Muscle of back (tissue), 11 donors: ENCODE results near the gene MICOS13. TPM values are rescaled to one million over a fixed set of nuclear protein-coding genes. Genes with fewer than 3 reads are reported as not detected.
A peak's percentile ranks its signal among the peaks of the same experiment; 100 is the strongest.
"Not testable (repeated sequence)": the region's sequence is repeated elsewhere in the genome, so short reads cannot be mapped to it uniquely, and the experiment has no call there.

Source experiments
- DNase-seq, 3 donors: peaks; one replicate each; pipeline versions ENCODE4 v3.0.0 to v3.0.0-alpha.2; 2013
- polyA plus RNA-seq, 10 donors: library from polyadenylated mRNA; unstranded; fragments of 120-200 nt; gene quantifications; one replicate each; pipeline ENCODE4 v1.2.1, GENCODE V29; 2013; ENCODE audit not compliant: insufficient read length in 10 of 10

The MICOS13 gene
- polyA plus RNA-seq, 10 donors, result 63.9 to 112 (median 74.4) TPM

- peak; percentile 97 to 99 (median 98) for DNase-seq
Measured at GRCh38 chr19:5690125-5690954, 10.0 kb upstream of the MICOS13 start, which contains the start of gene RPL36. Gene RPL36 (plus strand): TSS chr19:5690295. CDS start chr19:5690508, 213 bp downstream.

DNA sequence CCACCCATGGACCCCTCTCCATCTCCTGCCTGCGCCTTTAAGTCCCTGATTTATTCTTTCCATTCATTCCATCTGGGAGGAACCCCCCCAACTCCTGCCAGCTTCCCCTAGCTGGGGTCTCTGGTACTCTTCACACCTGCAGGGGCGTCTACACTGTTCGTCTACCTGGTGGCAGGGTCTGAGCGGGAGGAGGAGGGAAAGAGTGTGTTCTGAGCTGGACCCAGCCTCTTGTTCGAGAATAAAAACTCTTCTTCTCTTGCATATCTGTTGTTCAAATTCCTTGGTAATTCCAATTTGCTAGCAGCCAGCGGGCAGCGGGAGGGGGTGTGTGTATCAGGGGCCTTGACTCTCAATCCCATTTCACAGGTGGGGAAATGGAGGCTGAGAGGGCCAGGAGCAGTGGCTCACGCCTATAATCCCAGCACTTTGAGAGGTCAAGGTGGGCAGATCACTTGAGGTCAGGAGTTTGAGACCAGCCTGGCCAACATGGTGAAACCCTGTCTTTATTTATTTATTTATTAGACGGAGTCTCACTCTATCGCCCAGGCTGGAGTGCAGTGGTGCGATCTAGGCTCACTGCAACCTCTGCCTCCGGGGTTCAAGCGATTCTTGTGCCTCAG is 8.1 kb upstream of the MICOS13 start:
- not testable (repeated sequence) for DNase-seq

DNA sequence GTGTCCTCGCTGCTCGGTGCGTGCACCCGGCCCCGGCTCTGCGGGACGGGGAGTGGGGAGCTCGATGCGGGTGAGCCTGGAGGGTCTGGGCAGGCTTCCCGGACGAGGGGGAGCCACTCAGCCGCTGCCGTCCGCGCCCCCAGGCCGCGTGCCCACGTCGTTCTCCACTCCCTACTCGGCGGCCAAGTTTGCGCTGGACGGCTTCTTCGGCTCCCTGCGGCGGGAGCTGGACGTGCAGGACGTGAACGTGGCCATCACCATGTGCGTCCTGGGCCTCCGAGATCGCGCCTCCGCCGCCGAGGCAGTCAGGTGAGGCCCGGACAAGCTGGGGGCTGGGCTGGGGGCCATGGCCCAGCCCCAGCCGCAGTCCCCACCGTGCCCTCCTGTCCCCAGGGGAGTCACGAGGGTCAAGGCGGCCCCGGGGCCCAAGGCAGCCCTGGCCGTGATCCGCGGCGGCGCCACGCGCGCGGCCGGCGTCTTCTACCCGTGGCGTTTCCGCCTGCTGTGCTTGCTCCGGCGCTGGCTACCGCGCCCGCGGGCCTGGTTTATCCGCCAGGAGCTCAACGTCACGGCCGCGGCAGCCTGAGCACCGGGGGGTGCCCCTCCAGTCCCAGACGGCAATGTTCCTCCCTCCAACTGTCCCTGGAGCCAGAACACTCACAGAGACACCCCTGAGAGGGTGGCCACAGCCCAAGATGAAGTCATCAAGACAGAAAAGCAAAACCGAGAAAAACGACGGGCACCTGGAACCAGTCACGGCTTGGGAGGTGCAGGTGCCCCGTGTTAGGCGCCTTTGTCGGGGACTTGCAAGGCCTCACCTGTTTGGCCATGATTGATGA is 7.3 kb upstream of the MICOS13 start:
- DNase-seq, result no peak

- peak; percentile 91 to 96 (median 94) for DNase-seq
Measured at GRCh38 chr19:5686647-5687359, 6.5 kb upstream of the MICOS13 start.

- DNase-seq, result no peak
Measured at GRCh38 chr19:5686326-5686646, 6.0 kb upstream of the MICOS13 start.

- no peak for DNase-seq
Measured at GRCh38 chr19:5684694-5685430, 4.5 kb upstream of the MICOS13 start.

DNA sequence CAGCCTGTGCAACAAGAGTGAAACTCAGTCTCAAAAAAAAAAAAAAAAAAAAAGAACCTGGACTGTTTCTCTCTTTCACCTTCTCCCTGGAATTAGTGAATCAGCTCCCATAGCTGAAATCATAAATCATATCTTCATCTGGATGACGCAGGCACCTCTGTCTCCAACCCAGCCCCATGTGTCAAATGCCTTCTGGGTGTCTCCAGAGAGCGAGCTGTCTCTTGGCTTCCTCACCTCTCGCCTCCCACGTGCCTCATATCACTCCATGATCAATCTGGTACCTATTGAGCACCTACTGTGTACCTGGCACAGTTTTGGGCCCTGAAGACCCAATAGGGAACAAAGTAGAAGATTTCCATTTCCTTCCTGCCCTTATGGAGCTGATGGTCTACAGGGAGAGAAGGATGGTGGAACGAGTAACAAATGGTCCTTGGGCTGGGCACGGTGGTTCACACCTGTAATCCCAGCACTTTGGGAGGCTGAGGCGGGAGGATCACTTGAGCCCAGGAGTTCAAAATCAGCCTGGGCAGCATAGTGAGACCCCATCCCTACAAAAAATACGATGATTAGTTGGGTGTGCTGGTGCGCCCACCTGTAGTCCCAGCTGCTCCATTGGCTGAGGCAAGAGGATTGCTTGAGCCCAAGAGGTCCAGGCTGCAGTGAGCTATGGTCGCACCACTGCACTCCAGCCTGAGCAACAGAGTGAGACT is 3.0 kb upstream of the MICOS13 start:
- no peak for DNase-seq

- no peak for DNase-seq
Measured at GRCh38 chr19:5682107-5682482, 1.8 kb upstream of the MICOS13 start.

DNA sequence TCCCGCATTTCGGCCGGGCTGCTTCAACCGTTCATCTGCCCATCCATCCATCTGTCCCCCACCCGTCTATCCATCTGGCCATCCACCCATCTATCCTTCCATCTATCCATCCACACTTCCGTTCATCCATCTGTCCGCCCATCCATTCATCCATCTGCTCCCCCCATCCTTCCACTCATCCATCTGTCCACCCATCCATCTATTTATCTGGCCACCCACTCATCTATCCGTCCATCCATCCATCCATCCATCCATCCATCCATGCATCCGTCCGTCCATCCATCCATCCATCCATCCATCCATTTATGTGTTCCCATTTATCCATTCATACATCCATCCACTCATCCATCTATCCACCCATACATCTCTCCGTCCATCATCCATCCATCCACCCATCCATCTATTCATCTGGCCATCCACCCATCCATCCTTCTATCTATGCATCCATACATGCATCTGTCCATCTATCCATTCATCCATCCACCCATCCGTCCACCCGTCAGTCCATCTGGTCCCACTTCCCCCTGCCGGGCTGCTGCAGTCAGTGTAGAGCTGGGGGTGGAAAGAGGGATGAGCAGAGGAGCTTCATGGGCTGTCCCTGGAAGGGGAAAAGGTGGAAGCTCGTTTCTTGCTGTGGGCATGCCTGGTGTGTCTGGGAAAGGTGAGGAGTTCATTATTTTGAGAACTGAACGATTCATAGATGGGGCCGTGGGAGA is 1.2 kb upstream of the MICOS13 start:
- DNase-seq, result no peak

DNA sequence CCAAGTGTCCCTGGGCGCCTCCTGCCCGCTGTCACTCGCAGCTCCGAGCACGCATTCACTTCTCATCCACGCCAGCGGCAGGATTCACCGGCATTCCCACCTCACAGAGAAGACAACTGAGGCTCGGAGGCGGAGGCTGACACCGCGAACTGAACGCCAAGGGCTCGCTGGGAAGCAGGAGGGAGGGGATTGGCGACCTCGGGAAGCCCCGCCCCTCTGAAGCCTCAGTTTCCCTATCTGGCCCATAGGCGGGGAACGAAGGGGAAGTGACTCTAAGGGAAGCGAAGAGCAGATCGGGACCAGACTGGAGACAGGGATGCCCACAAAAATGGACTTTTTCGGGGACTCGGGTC is 256 bp downstream of the MICOS13 start:
- no peak for DNase-seq

- no peak for DNase-seq
Measured at GRCh38 chr19:5679289-5680083, 830 bp downstream of the MICOS13 start.

DNA sequence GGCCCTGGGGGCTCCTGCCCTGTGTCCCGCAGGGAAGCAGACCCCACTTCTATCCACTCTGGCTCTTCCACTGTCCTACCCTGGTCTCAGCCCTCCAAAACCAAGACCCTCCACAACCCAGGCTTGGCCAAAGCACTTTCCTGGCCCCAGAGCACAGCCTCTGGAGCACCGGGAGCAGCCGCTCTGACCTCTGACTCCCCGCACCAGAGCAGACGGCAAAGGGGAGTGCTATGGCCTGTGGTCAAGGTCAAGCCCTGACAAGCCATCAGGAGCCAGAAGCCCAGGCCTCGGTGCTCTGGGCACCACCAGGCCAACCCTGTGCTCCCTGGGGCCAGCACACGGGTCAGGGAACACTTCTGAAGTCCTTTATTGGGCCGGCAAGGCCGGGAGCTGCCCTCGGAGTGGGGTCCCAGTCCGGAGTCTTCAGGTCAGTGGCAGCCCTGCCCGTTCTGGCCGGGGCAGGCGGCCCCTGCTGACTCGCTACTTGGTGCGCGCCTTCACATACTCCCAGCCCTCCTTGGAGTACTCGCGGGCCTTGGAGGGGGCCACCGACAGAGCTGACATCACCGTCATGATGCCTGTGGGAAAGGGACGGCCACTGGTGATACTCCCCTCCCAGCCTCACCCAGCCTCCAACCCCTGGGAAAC is 2.1 kb downstream of the MICOS13 start:
- no peak for DNase-seq

DNA sequence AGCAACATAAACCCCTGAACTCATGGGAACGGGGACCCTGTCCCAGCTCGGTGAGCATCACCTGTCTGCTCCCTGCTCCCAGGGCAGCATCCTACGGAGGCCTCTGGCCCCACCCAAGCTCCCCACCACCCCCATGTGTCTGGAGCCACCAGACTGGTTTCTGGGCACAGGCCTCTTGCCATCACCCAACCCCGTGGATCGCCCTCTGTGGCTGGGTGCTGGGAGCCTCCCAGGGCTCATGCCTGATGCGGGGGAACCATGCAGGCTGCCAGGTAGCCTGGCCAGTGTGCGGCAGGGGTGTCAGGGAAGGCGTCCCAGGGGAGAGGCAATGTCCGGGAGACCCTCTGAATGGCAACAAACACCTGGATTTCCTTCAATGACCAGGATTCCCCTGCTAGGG is 2.7 kb downstream of the MICOS13 start:
- DNase-seq, result no peak

DNA sequence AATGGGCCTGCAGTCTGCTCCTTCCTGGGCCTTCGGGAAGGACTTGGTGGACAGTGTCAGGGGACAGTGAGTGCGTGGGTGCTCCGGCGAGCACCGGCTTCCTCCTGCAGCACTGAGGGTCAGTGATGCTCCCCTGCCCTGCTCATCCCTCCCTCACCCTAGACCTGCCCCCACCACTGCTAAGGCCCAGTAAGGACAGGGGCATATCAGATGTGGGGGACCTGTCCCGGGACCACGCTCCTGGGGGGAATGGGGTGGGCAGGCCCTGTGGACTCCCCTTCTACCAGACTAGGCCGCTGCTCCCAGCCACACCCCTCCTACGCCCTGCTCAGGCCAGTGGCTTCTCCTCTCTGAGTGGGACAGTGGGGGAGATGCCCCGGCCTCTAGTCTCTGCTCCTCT is 3.2 kb downstream of the MICOS13 start:
- DNase-seq, result no peak

DNA sequence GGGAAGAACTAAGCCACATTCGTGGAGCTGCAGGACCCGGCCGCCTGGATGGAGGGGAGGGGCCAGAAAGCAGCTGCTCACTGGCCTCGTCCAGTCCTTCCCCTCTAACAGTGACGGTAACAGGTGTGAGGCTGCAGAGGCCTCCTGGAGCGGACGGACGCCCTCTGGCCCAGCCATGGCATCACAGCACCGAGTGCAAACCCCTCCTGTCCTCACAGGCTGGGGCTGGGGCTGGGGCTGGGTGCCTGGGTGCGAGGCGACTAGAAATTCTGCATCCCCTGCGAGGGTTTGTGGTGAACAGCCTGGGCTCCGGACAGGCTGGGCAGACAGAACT is 3.6 kb downstream of the MICOS13 start:
- DNase-seq, result peak; percentile 58 to 72 (median 67)

- peak; percentile 68 to 79 (median 76) for DNase-seq
Measured at GRCh38 chr19:5676105-5676771, 4.1 kb downstream of the MICOS13 start.

DNA sequence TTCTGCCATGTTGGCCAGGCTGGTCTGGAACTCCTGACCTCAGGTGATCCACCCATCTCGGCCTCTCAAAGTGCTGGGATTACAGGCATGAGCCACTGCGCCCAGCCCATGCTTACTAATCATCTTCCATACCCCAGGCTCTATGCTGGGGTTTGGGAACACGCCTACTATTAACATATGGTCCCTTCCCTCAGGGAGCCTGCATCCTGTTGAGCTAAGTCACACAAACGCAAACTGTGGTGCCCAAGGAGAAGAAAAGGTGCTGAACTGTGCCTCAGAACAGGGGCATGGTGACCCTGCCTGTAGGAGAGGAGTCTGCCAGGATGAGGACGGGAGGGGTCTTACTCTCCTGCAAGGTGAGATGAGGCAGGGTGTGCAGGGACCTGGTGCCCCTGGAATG is 5.6 kb downstream of the MICOS13 start:
- DNase-seq, result no peak

- DNase-seq, result no peak
Measured at GRCh38 chr19:5673752-5674151, 6.6 kb downstream of the MICOS13 start.
